Prostate gland (tissue), 2 donors: ENCODE results near the gene INPP5D. TPM values are rescaled to one million over a fixed set of nuclear protein-coding genes. Genes with fewer than 3 reads are reported as not detected.
A peak's percentile ranks its signal among the peaks of the same experiment; 100 is the strongest.

Experiments used
- DNase-seq: peaks from one replicate; pipeline ENCODE4 v3.0.0-alpha.2; 2019; ENCODE audit warnings: low spot score
- H3K27ac ChIP-seq, 2 donors: fragments of 200-600 bp; sonication (generic); 2 replicates each; pipeline ENCODE4 v1.5.1; 2017 to 2019
- H3K27me3 ChIP-seq: fragments of 200-600 bp; sonication (generic); replicated peaks from 2 replicates; pipeline ENCODE4 v1.5.1; 2019; ENCODE audit not compliant: insufficient read depth
- H3K36me3 ChIP-seq, 2 donors: fragments of 200-600 bp; sonication (generic); 1 replicate in 1 of 2; 2 replicates in 1 of 2; pipeline versions ENCODE4 v1.5.1 to v1.8.1; 2017 to 2019
- H3K4me1 ChIP-seq: fragments of 200-600 bp; sonication (generic); replicated peaks from 2 replicates; pipeline ENCODE4 v1.5.1; 2019
- H3K4me3 ChIP-seq, 2 donors: fragments of 200-600 bp; sonication (generic); 2 replicates each; pipeline ENCODE4 v1.5.1; 2017 to 2019
- H3K9me3 ChIP-seq: fragments of 200-600 bp; sonication (generic); 2 replicates; pipeline ENCODE4 v1.5.1; 2017
- POLR2A ChIP-seq: fragments of 450-650 bp; IDR thresholded peaks from one replicate; pipeline ENCODE4 v1.6.1; 2016; ENCODE audit warnings: antibody characterized with exemption, mild to moderate bottlenecking
- POLR2AphosphoS5 ChIP-seq: sonication (generic); formaldehyde crosslinking; IDR thresholded peaks from one replicate; pipeline ENCODE4 v1.6.1; 2017; ENCODE audit warnings: antibody characterized with exemption
- WGBS: methylation state at CpG from one replicate; pipeline ENCODE4 v1.1.5; 2018; 5-methylcytosine and 5-hydroxymethylcytosine counted together
- intact Hi-C: fragments of 100-400 bp; cut with DNase I; formaldehyde crosslinking; loops from one replicate; pipeline ENCODE4 v1.14.2; 2022
- total RNA-seq, 2 donors: library from RNA; depleted of rRNA; stranded (reverse); fragments of >200 nt; gene quantifications; one replicate each; pipeline ENCODE4 v1.1.0, GENCODE V29; 2016
- TF ChIP-seq, protein P1 (sequence below), 4 experiments: fragments of 200-600 bp in 2 of 4; fragments of 450-650 bp in 2 of 4; sonication (generic) in 2 of 4; IDR thresholded peaks; 1 replicate in 3 of 4; 2 replicates in 1 of 4; pipeline ENCODE4 v1.5.1; 2016 to 2019; ENCODE audit warnings: antibody characterized with exemption in 4 of 4, mild to moderate bottlenecking in 2 of 4, moderate library complexity in 2 of 4

The INPP5D gene
- total RNA-seq, 2 donors from 2014 or later = 11.4 to 18.8 TPM

DNA sequence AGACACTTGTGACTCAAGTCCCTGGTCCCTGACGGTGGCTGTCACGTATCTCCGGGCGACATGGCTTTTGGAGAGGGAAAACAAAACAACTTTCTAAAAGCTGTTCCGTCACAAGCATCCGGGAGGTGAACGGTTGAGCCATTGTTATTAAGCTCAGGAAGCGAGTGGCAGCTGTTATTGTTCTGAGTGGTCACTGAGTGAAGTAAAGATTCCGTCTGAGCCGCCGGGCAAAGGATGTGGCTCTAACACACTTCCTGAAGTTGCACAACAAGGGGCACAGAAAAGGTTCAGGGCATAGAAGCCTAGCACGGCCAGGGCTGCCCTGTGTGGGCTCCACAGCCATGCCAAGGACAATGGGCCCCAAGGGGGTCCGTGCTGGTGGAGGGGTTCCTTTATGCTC lies 24.3 kb downstream of the INPP5D start:
- H3K4me3 ChIP-seq = no peak overlapping the region
- DNase-seq = peak; percentile 16
- no peak for TF ChIP-seq POLR2A
- TF ChIP-seq POLR2AphosphoS5 = no peak
- TF ChIP-seq, protein P1, sequence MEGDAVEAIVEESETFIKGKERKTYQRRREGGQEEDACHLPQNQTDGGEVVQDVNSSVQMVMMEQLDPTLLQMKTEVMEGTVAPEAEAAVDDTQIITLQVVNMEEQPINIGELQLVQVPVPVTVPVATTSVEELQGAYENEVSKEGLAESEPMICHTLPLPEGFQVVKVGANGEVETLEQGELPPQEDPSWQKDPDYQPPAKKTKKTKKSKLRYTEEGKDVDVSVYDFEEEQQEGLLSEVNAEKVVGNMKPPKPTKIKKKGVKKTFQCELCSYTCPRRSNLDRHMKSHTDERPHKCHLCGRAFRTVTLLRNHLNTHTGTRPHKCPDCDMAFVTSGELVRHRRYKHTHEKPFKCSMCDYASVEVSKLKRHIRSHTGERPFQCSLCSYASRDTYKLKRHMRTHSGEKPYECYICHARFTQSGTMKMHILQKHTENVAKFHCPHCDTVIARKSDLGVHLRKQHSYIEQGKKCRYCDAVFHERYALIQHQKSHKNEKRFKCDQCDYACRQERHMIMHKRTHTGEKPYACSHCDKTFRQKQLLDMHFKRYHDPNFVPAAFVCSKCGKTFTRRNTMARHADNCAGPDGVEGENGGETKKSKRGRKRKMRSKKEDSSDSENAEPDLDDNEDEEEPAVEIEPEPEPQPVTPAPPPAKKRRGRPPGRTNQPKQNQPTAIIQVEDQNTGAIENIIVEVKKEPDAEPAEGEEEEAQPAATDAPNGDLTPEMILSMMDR (IDR thresholded peaks at IDR 0.05) = no peak
- intact Hi-C loops = no loop called here
- 74% methylated on average over 13 of the region's 13 CpGs for WGBS
- peak overlapping the region; percentile 18 to 38 for H3K27ac ChIP-seq
- no peaks in the 10 kb centered on the region for H3K9me3 ChIP-seq
- H3K36me3 ChIP-seq = no peaks in the 10 kb centered on the region
- no peaks in the 10 kb centered on the region for H3K27me3 ChIP-seq
- no peaks in the 10 kb centered on the region for H3K4me1 ChIP-seq

DNA sequence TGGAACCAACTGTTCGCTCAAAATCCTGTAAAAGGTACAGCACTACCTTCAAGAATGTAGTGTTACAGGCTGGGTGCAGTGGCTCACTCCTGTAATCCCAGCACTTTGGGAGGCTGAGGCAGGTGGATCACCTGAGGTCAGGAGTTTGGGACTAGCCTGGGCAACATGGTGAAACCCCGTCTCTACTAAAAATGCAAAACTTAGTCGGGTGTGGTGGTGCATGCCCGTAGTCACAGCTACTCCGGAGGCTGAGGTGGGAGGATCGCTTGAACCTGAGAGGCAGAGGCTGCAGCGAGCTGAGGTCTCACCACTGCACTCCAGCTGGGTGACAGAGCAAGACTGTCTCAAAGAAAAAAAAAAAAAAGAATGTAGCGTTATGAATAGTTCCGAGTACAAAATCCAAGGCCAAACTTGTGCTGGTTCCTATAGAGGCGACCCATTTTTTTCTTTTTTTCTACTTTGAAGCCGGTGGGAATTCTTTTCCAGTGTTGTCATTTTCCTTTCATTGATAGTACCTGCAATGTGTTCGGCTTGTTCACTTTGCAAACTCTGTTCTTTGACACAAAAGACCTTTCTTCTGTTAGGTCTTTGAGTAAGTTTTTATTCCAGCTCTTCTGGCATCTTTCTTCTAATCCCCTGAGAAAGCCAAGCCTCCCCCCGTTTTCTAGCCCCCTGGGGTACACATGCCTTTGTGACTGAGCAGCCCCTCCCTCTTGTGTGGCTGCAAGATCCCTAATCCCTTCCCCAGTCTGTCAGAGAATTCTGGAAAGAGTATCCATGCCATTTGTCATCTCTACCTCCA lies 25.1 kb downstream of the INPP5D start:
- no peaks in the 10 kb centered on the region for H3K27me3 ChIP-seq
- no peak overlapping the region for H3K4me3 ChIP-seq
- DNase-seq = no peak
- H3K9me3 ChIP-seq = no peaks in the 10 kb centered on the region
- H3K27ac ChIP-seq = no peak overlapping the region
- TF ChIP-seq, protein P1 (IDR thresholded peaks at IDR 0.05) = no peak
- TF ChIP-seq POLR2A (no peak), POLR2AphosphoS5 (no peak)
- intact Hi-C loops = no loop called here
- H3K4me1 ChIP-seq = no peaks in the 10 kb centered on the region
- 80% methylated on average over 13 of the region's 13 CpGs for WGBS
- no peaks in the 10 kb centered on the region for H3K36me3 ChIP-seq

DNA sequence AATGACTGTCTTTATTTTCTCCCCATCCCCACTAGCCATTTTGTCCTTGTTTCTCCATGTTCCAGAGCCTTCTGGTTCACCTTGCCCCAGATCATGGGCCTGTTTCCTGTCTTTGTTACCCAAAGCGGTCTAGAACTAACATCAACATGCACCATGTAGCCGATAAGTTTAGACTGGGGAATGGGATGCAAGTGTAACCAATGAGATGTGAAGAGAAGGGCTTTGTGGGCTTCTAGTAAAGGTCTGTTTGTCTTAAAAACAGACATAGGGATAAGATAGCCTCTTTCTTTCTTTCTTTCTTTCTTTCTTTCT lies 25.7 kb downstream of the INPP5D start:
- H3K27ac ChIP-seq = no peak overlapping the region
- TF ChIP-seq POLR2A = no peak
- TF ChIP-seq, protein P1 (IDR thresholded peaks at IDR 0.05) = no peak
- TF ChIP-seq POLR2AphosphoS5 = no peak

DNA sequence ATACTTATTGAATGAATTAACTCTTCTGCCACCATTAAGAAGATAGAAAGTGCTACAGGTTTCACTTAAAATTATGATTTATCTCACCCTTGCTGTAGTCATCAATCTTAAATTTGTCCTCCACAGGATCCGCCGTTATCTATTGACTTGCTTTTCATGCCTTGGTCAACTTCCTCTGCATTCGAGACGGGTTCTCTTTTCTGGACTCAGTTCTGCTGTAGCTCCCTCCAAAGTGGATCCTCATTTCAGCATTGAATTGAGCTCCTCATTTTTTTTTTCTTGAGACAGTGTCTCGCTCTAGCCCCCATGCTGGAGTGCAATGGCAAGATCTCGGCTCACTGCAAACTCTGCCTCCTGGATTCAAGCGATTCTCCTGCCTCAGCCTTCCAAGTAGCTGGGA lies 27.6 kb downstream of the INPP5D start:
- no peaks in the 10 kb centered on the region for H3K27me3 ChIP-seq
- WGBS = 89% methylated on average over 7 of the region's 7 CpGs
- H3K4me3 ChIP-seq = no peak overlapping the region
- H3K9me3 ChIP-seq = no peaks in the 10 kb centered on the region
- TF ChIP-seq POLR2A = no peak
- TF ChIP-seq, protein P1 (IDR thresholded peaks at IDR 0.05) = no peak
- no peak for TF ChIP-seq POLR2AphosphoS5
- H3K4me1 ChIP-seq = no peaks in the 10 kb centered on the region
- H3K36me3 ChIP-seq = no peaks in the 10 kb centered on the region
- no peak for DNase-seq
- intact Hi-C loops = no loop called here
- H3K27ac ChIP-seq = no peak overlapping the region

More for the DNA sequence above, 25.7 kb downstream of the INPP5D start:
- Histone ChIP-seq H3K27me3 (no peaks in the 10 kb centered on the region), H3K36me3 (no peaks in the 10 kb centered on the region), H3K4me1 (no peaks in the 10 kb centered on the region), H3K4me3 (no peak overlapping the region), H3K9me3 (no peaks in the 10 kb centered on the region)
- 90% methylated on average over 2 of the region's 2 CpGs for WGBS
- intact Hi-C loops = no loop called here
- DNase-seq = no peak

DNA sequence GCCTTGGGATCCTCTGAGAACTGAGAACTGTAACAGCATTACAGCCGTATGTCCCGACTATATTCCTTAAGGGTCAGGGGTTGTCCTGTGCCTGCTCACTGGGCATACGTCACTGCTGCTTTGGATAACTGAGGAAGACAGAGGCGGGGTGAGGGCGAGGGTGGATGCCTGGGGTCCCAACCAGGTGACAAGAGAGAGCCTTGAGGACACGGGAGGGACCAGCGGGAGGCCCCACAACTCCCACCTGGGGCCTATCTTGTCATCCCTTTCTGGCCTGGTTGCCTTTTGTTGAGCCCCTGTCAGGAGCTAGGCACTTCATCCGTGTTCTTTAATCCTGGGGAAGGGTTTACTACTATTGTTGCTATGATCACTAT lies 28.8 kb downstream of the INPP5D start:
- no peak for DNase-seq
- intact Hi-C loops = no loop called here
- H3K27ac ChIP-seq = no peak overlapping the region
- H3K36me3 ChIP-seq = no peaks in the 10 kb centered on the region
- H3K27me3 ChIP-seq = no peaks in the 10 kb centered on the region
- no peak for TF ChIP-seq POLR2AphosphoS5
- no peak for TF ChIP-seq POLR2A
- H3K4me3 ChIP-seq = no peak overlapping the region
- H3K4me1 ChIP-seq = no peaks in the 10 kb centered on the region
- no peaks in the 10 kb centered on the region for H3K9me3 ChIP-seq
- WGBS = 71% methylated on average over 8 of the region's 8 CpGs
